Measurements from ENCODE around the gene KIF17.

GRCh38 chr1:20723537-20724363, 5.9 kb upstream of the KIF17 start:
- TF ChIP-seq, protein P1, sequence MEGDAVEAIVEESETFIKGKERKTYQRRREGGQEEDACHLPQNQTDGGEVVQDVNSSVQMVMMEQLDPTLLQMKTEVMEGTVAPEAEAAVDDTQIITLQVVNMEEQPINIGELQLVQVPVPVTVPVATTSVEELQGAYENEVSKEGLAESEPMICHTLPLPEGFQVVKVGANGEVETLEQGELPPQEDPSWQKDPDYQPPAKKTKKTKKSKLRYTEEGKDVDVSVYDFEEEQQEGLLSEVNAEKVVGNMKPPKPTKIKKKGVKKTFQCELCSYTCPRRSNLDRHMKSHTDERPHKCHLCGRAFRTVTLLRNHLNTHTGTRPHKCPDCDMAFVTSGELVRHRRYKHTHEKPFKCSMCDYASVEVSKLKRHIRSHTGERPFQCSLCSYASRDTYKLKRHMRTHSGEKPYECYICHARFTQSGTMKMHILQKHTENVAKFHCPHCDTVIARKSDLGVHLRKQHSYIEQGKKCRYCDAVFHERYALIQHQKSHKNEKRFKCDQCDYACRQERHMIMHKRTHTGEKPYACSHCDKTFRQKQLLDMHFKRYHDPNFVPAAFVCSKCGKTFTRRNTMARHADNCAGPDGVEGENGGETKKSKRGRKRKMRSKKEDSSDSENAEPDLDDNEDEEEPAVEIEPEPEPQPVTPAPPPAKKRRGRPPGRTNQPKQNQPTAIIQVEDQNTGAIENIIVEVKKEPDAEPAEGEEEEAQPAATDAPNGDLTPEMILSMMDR (IDR thresholded peaks at IDR 0.05): no peak
- no peak for TF ChIP-seq POLR2A (IDR thresholded peaks at IDR 0.05)

All from Peyer's patch (tissue), 4 donors.